GM18520 (cell line): ENCODE measurements around the gene ESRRA.
A peak's percentile ranks its signal among the peaks of the same experiment; 100 is the strongest.

ENCODE experiments used
- ATAC-seq: cut with Tn5 transposase; IDR thresholded peaks from one replicate; pipeline ENCODE4 v1.9.1; 2021; ENCODE audit not compliant: unreplicated experiment

ESRRA gene

GRCh38 chr11:64348383-64349024, 43.2 kb downstream of the ESRRA start:
- no peak for ATAC-seq

DNA sequence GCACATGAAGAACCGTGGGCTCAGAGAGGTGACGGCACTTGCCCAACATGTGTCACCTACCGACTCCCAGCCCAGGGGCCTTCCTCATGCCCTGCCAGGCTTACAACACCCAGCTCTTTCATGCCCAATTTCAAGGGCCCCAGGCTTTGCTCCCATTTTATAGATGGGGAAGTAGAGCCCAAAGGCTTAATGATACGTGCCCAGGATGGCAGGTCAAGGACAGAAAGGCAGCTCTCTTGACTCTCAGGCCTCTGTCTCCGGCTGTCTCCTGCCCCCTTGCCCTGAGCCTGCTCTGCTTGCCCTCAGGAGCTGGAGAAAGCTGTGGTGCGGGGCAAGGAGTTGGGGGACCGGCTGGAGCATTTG, 43.7 kb downstream of the ESRRA start:
- no peak for ATAC-seq

- ATAC-seq, result no peak
Measured at GRCh38 chr11:64349404-64349803, 44.1 kb downstream of the ESRRA start.

- no peak for ATAC-seq
Measured at GRCh38 chr11:64351136-64351631, 45.9 kb downstream of the ESRRA start.

DNA sequence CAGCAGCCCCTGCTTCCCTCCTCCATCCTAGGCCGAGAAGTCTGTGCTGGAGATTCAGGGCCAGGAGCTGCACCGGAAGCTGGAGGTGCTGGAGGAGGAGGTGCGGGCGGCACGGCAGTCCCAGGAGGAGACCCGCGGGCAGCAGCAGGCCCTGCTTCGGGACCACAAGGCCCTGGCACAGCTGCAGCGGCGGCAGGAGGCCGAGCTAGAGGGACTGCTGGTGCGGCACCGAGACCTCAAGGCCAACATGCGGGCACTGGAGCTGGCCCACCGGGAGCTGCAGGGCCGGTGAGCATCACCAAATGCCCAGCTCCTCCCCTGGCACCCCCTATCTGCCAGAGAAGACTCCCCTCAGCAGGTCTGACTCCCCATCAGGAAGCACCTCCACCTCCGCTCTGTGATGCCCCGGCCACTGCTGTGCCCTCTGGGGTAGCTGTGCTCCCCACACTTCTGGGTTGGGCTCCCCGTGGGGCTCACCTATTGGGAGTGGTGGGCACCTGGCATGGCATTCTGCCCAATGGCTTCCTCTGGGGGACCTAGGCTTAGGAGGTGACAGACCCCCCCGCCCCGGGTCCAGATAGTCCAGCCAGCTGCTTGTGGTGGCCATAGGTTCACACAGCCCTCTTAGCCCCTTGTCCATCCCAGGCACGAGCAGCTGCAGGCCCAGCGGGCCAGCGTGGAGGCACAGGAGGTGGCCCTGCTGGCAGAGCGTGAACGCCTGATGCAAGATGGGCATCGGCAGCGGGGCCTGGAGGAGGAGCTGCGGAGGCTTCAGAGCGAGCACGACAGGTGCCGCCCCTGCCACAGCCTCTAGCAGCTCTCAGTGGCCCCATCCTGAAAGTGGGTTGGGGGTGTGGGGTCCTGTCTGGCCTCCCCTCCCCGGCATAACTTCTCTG, 47.0 kb downstream of the ESRRA start:
- ATAC-seq, result no peak

DNA sequence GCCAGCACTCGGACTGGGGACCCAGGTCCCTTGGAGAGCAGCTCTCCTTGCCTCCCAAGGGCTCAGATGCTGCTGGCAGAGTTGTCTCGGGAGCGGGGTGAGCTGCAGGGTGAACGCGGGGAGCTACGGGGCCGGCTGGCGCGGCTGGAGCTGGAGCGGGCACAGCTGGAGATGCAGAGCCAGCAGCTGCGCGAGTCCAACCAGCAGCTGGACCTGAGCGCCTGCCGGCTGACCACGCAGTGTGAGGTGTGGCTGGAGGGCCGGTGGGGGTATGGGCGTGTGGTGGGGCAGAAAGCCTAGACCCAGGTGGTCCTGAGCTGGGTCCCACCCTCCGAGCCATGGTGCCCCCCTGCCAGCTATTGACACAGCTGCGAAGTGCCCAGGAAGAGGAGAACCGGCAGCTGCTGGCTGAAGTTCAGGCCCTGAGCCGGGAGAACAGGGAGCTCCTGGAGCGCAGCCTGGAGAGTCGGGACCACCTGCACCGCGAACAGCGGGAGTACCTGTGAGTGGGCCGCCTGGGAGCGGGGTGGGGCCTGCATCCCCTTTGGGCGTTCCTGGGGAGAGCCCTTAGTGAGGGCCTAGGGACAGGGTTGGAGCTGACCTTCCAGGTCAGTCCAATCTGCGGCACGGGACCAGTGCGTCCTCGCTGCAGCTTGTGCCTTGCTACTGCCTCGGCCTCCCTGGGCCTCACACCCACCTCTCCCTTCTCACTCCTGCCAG, 47.8 kb downstream of the ESRRA start:
- ATAC-seq, result no peak

DNA sequence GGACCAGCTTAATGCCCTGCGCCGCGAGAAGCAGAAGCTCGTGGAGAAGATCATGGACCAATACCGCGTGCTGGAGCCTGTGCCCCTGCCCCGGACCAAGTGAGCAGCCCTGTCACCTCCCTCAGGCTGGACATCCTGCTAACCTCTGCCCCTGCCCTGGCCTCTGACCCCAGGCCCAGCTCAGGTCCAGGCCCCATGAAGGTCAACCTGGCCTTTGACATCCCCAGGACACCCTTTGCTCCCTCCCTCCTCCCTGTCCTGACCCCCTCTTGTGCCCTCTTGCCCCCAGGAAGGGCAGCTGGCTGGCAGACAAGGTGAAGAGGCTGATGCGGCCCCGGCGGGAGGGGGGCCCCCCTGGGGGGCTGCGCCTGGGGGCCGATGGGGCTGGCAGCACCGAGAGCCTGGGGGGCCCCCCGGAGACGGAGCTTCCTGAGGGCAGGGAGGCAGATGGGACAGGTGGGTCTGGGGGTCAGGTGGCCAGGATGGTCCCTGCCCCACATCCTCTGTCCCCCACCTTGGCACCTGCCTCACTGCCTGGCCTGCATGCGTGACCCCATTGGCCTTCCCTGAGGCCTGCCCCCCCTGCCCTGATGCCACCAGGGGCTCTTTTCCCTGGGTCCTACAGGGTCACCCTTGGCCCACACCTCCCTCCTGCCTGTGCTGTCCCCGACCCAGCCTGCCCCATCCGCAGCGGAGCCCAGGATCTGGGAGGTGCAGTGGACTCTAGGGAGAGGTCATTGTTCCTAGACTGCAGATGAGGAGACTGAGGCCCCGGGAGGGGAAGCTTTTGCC, 48.6 kb downstream of the ESRRA start:
- no peak for ATAC-seq

- ATAC-seq, result no peak
Measured at GRCh38 chr11:64355078-64355940, 50.0 kb downstream of the ESRRA start.

GRCh38 chr11:64356498-64357411, 51.4 kb downstream of the ESRRA start:
- ATAC-seq, result no peak

DNA sequence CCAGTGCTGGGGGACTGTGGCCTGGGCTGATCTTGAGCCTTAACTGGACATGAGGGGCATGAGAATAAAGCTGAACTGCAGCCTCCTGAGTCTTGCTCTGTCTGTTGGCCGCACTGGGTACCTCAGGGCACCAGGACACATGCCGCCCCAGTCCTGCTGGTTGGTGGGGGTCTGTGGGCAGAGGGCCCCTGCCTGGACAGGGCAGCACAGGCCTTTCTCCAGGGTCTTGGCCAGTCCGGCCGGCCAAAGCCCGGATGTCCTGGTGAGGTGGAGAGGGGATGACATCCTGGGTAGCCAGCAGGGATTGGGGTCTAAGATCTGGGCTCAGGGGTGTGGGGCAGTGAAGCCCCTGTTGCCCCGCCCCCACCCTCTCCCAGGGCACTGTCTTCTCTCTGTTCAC, 52.1 kb downstream of the ESRRA start:
- no peak for ATAC-seq

DNA sequence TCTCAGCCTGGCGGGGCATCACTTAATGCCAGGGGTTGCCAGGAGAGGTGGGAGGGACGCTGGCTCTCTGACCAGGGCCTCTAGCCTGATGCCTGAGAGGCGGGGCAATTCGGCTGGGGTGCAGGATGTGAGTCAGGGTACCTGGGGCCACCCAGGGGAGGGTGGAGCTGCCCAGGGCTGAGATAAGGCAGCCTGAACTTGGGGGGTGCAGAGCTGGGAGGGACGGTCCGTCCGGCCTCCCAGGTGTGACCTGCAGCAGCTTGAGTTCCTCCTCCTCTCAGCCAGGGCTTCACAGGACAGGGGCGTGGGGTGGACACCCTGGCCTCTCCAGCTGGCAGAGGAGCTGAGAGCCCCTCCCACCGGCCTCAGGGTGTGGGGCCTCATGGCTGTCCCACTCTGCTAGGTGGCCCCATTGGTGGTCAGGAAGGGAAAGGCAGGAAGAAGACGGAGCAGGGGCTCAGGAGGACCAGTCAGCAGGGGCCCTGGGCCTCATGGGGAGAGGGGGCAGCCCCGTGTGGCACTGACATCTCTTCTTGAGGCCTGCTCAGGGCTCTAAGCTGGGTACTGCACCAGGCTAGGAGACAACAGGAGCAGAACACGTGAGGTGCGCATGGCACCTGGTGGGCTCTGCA, 52.7 kb downstream of the ESRRA start:
- no peak for ATAC-seq

GRCh38 chr11:64358536-64358906, 53.2 kb downstream of the ESRRA start:
- no peak for ATAC-seq

DNA sequence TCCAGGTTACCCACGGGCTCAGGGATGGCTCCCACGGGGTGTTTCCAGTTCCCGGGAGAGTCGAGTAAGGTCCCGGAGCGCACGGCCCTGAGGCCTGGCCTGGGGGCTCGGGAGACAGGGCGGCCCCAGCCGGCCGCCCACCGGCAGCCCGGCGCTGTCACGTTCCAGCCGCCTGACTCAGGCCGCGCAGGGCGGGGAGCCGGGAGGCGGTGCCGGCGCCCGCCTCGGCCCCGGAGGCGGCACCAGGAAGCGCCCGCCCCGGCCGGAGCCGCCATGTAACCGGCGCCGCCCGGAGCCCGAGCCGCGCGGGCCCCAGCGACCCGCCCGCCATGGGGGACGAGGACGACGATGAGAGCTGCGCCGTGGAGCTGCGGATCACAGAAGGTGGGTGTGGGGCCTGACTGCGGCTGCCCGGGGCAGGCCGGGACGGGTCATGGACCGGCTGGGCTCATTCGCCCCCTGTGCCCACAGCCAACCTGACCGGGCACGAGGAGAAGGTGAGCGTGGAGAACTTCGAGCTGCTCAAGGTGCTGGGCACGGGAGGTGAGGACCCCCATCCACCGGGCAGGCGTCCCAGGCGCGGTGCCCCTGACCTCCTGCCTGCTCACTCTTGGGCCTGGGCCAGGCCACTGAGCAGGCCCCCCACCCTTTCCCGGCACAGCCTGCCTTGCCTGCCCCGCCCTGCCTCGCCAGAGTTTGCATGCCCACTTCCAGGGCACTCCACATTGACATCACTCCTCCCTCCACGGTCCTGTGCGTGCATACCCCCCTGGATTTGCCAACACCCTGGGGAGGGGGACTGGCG, 53.8 kb downstream of the ESRRA start, which contains the start of gene RPS6KA4:
Gene RPS6KA4 (plus strand): TSS at position 256 of the 805 bp plus-strand sequence. CDS start 74 bp downstream, at position 330.
- peak; percentile 37 for ATAC-seq

DNA sequence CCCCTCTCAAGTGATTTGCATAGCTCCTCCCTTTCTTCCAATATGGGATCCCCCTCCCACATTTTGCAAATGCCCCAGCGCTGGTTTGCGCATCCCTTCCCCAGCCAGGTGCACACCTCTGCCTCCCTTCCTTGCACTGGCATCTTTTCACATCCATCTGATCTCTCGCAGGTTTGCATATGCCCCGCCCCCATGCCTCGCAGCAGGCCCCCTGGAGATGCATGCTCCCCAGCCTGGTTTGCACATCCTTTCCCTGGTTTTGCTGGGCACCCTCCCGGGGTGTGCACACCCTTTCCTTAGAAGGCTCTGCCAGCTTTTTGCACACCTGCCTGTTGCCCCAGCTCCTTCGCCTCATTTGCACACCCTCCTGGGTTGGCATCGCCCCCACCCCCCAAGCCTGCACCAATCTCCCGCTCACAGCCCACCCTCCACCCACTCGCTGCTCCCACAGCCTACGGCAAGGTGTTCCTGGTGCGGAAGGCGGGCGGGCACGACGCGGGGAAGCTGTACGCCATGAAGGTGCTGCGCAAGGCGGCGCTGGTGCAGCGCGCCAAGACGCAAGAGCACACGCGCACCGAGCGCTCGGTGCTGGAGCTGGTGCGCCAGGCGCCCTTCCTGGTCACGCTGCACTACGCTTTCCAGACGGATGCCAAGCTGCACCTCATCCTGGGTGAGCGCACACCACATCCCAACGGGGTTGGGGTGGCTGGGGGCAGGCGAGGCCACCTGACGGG, 54.6 kb downstream of the ESRRA start:
- ATAC-seq, result no peak

DNA sequence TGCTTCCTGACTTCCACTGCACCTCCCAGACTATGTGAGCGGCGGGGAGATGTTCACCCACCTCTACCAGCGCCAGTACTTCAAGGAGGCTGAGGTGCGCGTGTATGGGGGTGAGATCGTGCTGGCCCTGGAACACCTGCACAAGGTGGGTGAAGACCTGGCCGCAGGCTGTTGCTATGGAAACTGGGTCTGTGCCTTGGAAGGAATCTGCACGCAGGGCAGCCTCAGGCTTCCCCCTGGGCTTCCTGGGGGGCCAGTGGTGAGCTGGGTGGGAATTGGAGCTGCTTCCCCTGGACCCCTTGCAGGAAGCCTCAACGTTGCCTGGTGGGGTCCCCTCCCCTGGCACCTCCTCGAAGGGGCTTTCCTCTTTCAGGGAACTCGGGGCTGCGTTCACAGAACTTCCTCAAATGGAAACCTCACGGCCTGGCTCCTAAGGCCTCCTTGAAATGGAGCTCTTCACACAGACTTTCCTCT, 55.2 kb downstream of the ESRRA start:
- ATAC-seq, result no peak

GRCh38 chr11:64361659-64362058, 56.3 kb downstream of the ESRRA start:
- ATAC-seq, result no peak

DNA sequence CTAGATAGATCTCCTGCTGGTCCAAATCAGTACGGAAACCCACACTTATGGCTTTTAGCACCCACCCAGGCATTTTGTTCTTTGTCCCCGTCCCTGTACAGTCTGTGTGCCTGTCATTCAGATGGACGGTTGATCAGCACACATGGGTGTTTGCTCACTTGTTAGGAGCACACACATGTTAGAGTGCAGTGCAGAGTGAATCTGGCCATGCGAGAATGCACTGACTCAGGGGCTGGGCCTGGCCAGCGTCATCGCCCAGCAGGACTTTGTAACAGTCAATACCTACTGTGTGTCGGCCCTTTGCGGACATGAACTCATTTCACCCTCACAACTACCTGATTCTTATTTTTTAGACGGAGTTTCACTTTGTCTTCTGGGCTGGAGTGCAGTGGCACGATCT, 57.0 kb downstream of the ESRRA start:
- ATAC-seq, result no peak
